Hepatocyte (in vitro differentiated cells): ENCODE measurements around the gene HK2. TPM values are rescaled to one million over a fixed set of nuclear protein-coding genes. Genes with fewer than 3 reads are reported as not detected.

Experiments
- DNase-seq: peaks from one replicate; pipeline ENCODE4 v3.0.0-alpha.2; 2016; ENCODE audit warnings: low spot score
- H2AFZ ChIP-seq: fragments of 200-600 bp; sonication (generic); 2 replicates; pipeline ENCODE4 v1.6.0; 2016; ENCODE audit warnings: antibody characterized with exemption, mild to moderate bottlenecking
- H3K27ac ChIP-seq: fragments of 200-600 bp; sonication (generic); 2 replicates; pipeline ENCODE4 v1.5.1; 2016; ENCODE audit warnings: mild to moderate bottlenecking
- H3K27me3 ChIP-seq: fragments of 200-600 bp; sonication (generic); 2 replicates; pipeline ENCODE4 v1.6.1; 2016
- H3K36me3 ChIP-seq: fragments of 200-600 bp; sonication (generic); replicated peaks from 2 replicates; pipeline ENCODE4 v1.5.1; 2016; ENCODE audit warnings: low read depth; ENCODE audit not compliant: insufficient read depth
- H3K4me1 ChIP-seq: fragments of 200-600 bp; sonication (generic); 2 replicates; pipeline ENCODE4 v1.5.1; 2016; ENCODE audit warnings: mild to moderate bottlenecking, moderate library complexity; ENCODE audit not compliant: insufficient read depth
- H3K4me2 ChIP-seq: fragments of 200-600 bp; sonication (generic); 2 replicates; pipeline ENCODE4 v1.6.0; 2016
- H3K4me3 ChIP-seq: fragments of 200-600 bp; sonication (generic); 2 replicates; pipeline ENCODE4 v1.5.1; 2016; ENCODE audit warnings: mild to moderate bottlenecking
- H3K79me2 ChIP-seq: fragments of 200-600 bp; sonication (generic); 2 replicates; pipeline ENCODE4 v1.6.0; 2017; ENCODE audit warnings: mild to moderate bottlenecking
- H3K9me2 ChIP-seq: fragments of 200-600 bp; sonication (generic); replicated peaks from 2 replicates; pipeline ENCODE4 v1.6.0; 2017; ENCODE audit warnings: mild to moderate bottlenecking; ENCODE audit not compliant: insufficient read depth
- H3K9me3 ChIP-seq: fragments of 200-600 bp; sonication (generic); 2 replicates; pipeline ENCODE4 v1.5.1; 2016; ENCODE audit warnings: low read depth, mild to moderate bottlenecking
- H4K20me1 ChIP-seq: fragments of 200-600 bp; sonication (generic); 2 replicates; pipeline ENCODE4 v1.6.0; 2016; ENCODE audit warnings: mild to moderate bottlenecking; ENCODE audit not compliant: insufficient read depth, poor library complexity, severe bottlenecking
- CTCF ChIP-seq: fragments of 200-600 bp; sonication (generic); IDR thresholded peaks from 2 replicates; pipeline ENCODE4 v1.5.1; 2016; ENCODE audit warnings: antibody characterized with exemption, mild to moderate bottlenecking; ENCODE audit not compliant: poor library complexity
- EZH2 ChIP-seq: fragments of 200-600 bp; sonication (generic); IDR thresholded peaks from 2 replicates; pipeline ENCODE4 v1.6.1; 2016; ENCODE audit warnings: antibody characterized with exemption, mild to moderate bottlenecking, borderline replicate concordance
- EZH2phosphoT487 ChIP-seq: fragments of 200-600 bp; sonication (generic); IDR thresholded peaks from one replicate; pipeline ENCODE4 v1.6.1; 2018; ENCODE audit warnings: antibody characterized with exemption, mild to moderate bottlenecking, low read depth, moderate library complexity; ENCODE audit not compliant: unreplicated experiment, severe bottlenecking
- WGBS: methylation state at CpG from one replicate; pipeline ENCODE4 v1.1.6; 2016; ENCODE audit warnings: low lambda C conversion rate; ENCODE audit errors: missing lambda C conversion rate; 5-methylcytosine and 5-hydroxymethylcytosine counted together
- polyA plus RNA-seq: library from polyadenylated mRNA; unstranded; fragments of >200 nt; fragmentation: Nextera tagmentation; extraction: Ambion mirVana; gene quantifications from 2 replicates; pipeline ENCODE4 v1.2.1, GENCODE V29; 2016
- total RNA-seq: library from RNA; depleted of rRNA; stranded (reverse); fragments of >200 nt; gene quantifications from 2 replicates; pipeline ENCODE4 v1.2.3, GENCODE V29; 2014

Gene HK2
- total and polyA plus RNA-seq, 2 experiments from 2014 or later, result 25.4 to 25.6 TPM

GRCh38 chr2:74878551-74878950 lies 44.6 kb downstream of the HK2 start:
- H3K27ac ChIP-seq, result no peak overlapping the region
- no peak for TF ChIP-seq EZH2
- TF ChIP-seq CTCF, result no peak
- no peak for TF ChIP-seq EZH2phosphoT487
- no peaks in the 10 kb centered on the region for H3K36me3 ChIP-seq
- H4K20me1 ChIP-seq, result no peaks in the 10 kb centered on the region
- H3K79me2 ChIP-seq, result no peaks in the 10 kb centered on the region
- H3K9me3 ChIP-seq, result no peaks in the 10 kb centered on the region
- H3K4me2 ChIP-seq, result no peak overlapping the region
- H3K4me1 ChIP-seq, result peaks cover 10% of the 10 kb centered on the region
- H3K4me3 ChIP-seq, result no peak overlapping the region
- DNase-seq, result no peak
- H2AFZ ChIP-seq, result no peak overlapping the region
- no peaks in the 10 kb centered on the region for H3K9me2 ChIP-seq
- WGBS, result 99% methylated on average over 20 of the region's 20 CpGs
- H3K27me3 ChIP-seq, result no peaks in the 10 kb centered on the region

DNA sequence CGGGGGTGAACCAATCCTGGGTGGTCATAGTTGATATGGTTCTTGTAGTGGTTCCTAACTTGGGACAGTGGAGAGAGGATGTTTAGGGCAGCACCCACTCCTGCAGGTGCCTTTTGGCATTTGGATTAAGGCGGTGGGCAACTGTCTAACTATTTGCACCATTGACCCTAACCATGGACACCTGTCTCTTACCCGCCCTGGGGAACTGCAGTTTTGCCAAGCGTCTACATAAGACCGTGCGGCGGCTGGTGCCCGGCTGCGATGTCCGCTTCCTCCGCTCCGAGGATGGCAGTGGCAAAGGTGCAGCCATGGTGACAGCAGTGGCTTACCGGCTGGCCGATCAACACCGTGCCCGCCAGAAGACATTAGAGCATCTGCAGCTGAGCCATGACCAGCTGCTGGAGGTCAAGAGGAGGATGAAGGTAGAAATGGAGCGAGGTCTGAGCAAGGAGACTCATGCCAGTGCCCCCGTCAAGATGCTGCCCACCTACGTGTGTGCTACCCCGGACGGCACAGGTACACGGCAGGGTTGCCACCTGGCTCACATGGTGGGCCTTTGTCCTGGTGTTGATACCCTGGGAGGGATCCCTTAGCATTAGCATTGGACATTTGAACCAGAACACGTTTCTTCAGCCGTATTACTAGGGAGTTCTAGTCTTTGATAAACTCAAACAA lies 46.3 kb downstream of the HK2 start:
- Histone ChIP-seq H3K4me3 (no peak overlapping the region), H2AFZ (no peak overlapping the region), H4K20me1 (no peaks in the 10 kb centered on the region), H3K9me2 (no peaks in the 10 kb centered on the region), H3K4me1 (peaks cover 5% of the 10 kb centered on the region), H3K9me3 (no peaks in the 10 kb centered on the region), H3K27ac (no peak overlapping the region), H3K4me2 (no peak overlapping the region), H3K27me3 (no peaks in the 10 kb centered on the region), H3K36me3 (no peaks in the 10 kb centered on the region), H3K79me2 (no peaks in the 10 kb centered on the region)
- WGBS, result 97% methylated on average over 24 of the region's 24 CpGs
- no peak for DNase-seq
- no peak for TF ChIP-seq EZH2
- TF ChIP-seq CTCF, result no peak
- TF ChIP-seq EZH2phosphoT487, result no peak

DNA sequence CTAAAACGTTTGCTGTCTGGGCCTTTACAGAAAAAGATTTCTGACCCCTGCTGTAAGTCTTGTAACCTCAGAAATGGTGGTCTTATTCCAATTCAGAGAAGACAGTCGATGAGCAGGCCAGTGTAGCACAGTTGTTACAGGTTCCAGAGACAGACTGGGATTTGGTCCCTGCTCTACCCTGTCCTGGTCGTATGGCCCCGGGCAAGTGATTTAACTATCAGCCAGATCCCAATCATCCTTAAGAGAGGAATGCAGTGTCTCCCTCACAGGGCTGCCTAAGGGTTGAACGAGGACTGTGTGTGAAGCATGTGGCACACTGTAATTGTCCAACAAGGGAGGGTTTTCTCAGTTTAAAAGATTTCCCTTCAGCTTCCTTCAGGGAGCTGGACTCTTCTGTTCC lies 47.2 kb downstream of the HK2 start:
- Histone ChIP-seq H3K4me1 (peaks cover under 1% of the 10 kb centered on the region), H3K27ac (no peak overlapping the region), H3K79me2 (no peaks in the 10 kb centered on the region), H3K4me2 (no peak overlapping the region), H3K27me3 (no peaks in the 10 kb centered on the region), H3K9me3 (no peaks in the 10 kb centered on the region), H3K4me3 (no peak overlapping the region), H3K9me2 (no peaks in the 10 kb centered on the region), H3K36me3 (no peaks in the 10 kb centered on the region), H2AFZ (no peak overlapping the region), H4K20me1 (no peaks in the 10 kb centered on the region)
- WGBS, result 60% methylated on average over 5 of the region's 5 CpGs
- TF ChIP-seq EZH2phosphoT487, result no peak
- no peak for TF ChIP-seq CTCF
- TF ChIP-seq EZH2, result no peak
- no peak for DNase-seq
